ENCODE measurements around the gene MATN4. TPM values are rescaled to one million over a fixed set of nuclear protein-coding genes. Genes with fewer than 3 reads are reported as not detected.

MATN4 gene
- total RNA-seq, 3 donors from 2014 or later (not counting 1 experiment from before 2014, with no cell fraction given): not detected

GRCh38 chr20:45336530-45337366, 28.6 kb upstream of the MATN4 start:
- Histone ChIP-seq H3K27ac (ENCODE audit: low read length) (no peak overlapping the region), H3K9me3 (ENCODE audit: control insufficient read depth, insufficient read depth, low read length) (no peaks in the 10 kb centered on the region), H3K27me3 (ENCODE audit: control insufficient read depth, insufficient read depth, low read length) (no peaks in the 10 kb centered on the region), H3K36me3 (ENCODE audit: control insufficient read depth, insufficient read depth, low read length) (no peaks in the 10 kb centered on the region), H3K4me1 (ENCODE audit: control insufficient read depth, insufficient read depth, low read length) (no peaks in the 10 kb centered on the region), H3K4me3 (ENCODE audit: low read length) (no peak overlapping the region)
- Mint-ChIP-seq H3K27ac (peak overlapping the region in 1 of 2 donors; percentile 11), H3K27me3 (ENCODE audit: low read depth in 2 of 2) (no peaks in the 10 kb centered on the region), H3K9me3 (no peaks in the 10 kb centered on the region), H3K4me1 (no peaks in the 10 kb centered on the region), H3K36me3 (no peaks in the 10 kb centered on the region), H3K4me3 (no peak overlapping the region)
- 95% methylated on average over 11 of the region's 11 CpGs for WGBS (ENCODE audit: insufficient coverage)
- ATAC-seq (peak in 1 of 3 donors; percentile 32), DNase-seq (no peak)
- intact Hi-C loops (cut with micrococcal nuclease): no loop called here
- TF ChIP-seq CTCF (IDR thresholded peaks at IDR 0.05): no peak

GRCh38 chr20:45330476-45330875, 22.4 kb upstream of the MATN4 start:
- H3K27ac Mint-ChIP-seq: no peak overlapping the region
- ATAC-seq: no peak
- intact Hi-C loops (cut with micrococcal nuclease): no loop called here
- no peak for DNase-seq
- H3K4me3 ChIP-seq (ENCODE audit: low read length): no peak overlapping the region
- H3K36me3 ChIP-seq (ENCODE audit: control insufficient read depth, insufficient read depth, low read length): no peaks in the 10 kb centered on the region
- no peak overlapping the region for H3K4me3 Mint-ChIP-seq
- H3K9me3 Mint-ChIP-seq: no peaks in the 10 kb centered on the region
- no peaks in the 10 kb centered on the region for H3K27me3 ChIP-seq (ENCODE audit: control insufficient read depth, insufficient read depth, low read length)
- H3K27ac ChIP-seq (ENCODE audit: low read length): no peak overlapping the region
- H3K36me3 Mint-ChIP-seq: no peaks in the 10 kb centered on the region
- no peaks in the 10 kb centered on the region for H3K27me3 Mint-ChIP-seq (ENCODE audit: low read depth in 2 of 2)
- TF ChIP-seq CTCF (IDR thresholded peaks at IDR 0.05): no peak
- no peaks in the 10 kb centered on the region for H3K4me1 ChIP-seq (ENCODE audit: control insufficient read depth, insufficient read depth, low read length)
- H3K9me3 ChIP-seq (ENCODE audit: control insufficient read depth, insufficient read depth, low read length): no peaks in the 10 kb centered on the region
- 98% methylated on average over 3 of the region's 3 CpGs for WGBS (ENCODE audit: insufficient coverage)
- no peaks in the 10 kb centered on the region for H3K4me1 Mint-ChIP-seq

- Mint-ChIP-seq H3K9me3 (no peaks in the 10 kb centered on the region), H3K36me3 (no peaks in the 10 kb centered on the region), H3K4me3 (no peak overlapping the region), H3K4me1 (no peaks in the 10 kb centered on the region), H3K27ac (no peak overlapping the region), H3K27me3 (ENCODE audit: low read depth in 2 of 2) (no peaks in the 10 kb centered on the region)
- no peaks in the 10 kb centered on the region for H3K4me1 ChIP-seq (ENCODE audit: control insufficient read depth, insufficient read depth, low read length)
- no peaks in the 10 kb centered on the region for H3K9me3 ChIP-seq (ENCODE audit: control insufficient read depth, insufficient read depth, low read length)
- no peak for TF ChIP-seq CTCF (IDR thresholded peaks at IDR 0.05)
- H3K4me3 ChIP-seq (ENCODE audit: low read length): no peak overlapping the region
- H3K36me3 ChIP-seq (ENCODE audit: control insufficient read depth, insufficient read depth, low read length): no peaks in the 10 kb centered on the region
- no peak overlapping the region for H3K27ac ChIP-seq (ENCODE audit: low read length)
- intact Hi-C loops (cut with micrococcal nuclease): no loop called here
- ATAC-seq (no peak), DNase-seq (no peak)
- no peaks in the 10 kb centered on the region for H3K27me3 ChIP-seq (ENCODE audit: control insufficient read depth, insufficient read depth, low read length)
- 93% methylated on average over 4 of the region's 7 CpGs for WGBS (ENCODE audit: insufficient coverage)
Observed at GRCh38 chr20:45329497-45330319, 21.6 kb upstream of the MATN4 start.
